HepG2 (cell line): ENCODE results near the gene MPI.

ENCODE experiments used
- BRCA1 ChIP-seq: sonication (generic); formaldehyde crosslinking; IDR thresholded peaks from 2 replicates; pipeline ENCODE4 v1.4.0; 2020; ENCODE audit warnings: missing genetic modification reagents
- POLR2A ChIP-seq, 2 experiments: IDR thresholded peaks; 2 replicates each; pipeline ENCODE4 v1.6.1; 2011; ENCODE audit warnings: low read depth in 2 of 2, low read length in 2 of 2, mild to moderate bottlenecking in 1 of 2, moderate library complexity in 1 of 2; ENCODE audit not compliant: insufficient read depth in 1 of 2
- SP5 ChIP-seq: IDR thresholded peaks from 2 replicates; pipeline ENCODE4 v1.6.1; 2016; ENCODE audit warnings: low read depth, borderline replicate concordance
- ZNF605 ChIP-seq: sonication (generic); formaldehyde crosslinking; IDR thresholded peaks from 2 replicates; pipeline ENCODE4 v1.8.0; 2022; ENCODE audit warnings: mild to moderate bottlenecking, missing genetic modification reagents
- ZNF790 ChIP-seq: sonication (generic); formaldehyde crosslinking; IDR thresholded peaks from 2 replicates; pipeline ENCODE4 v1.8.0; 2022; ENCODE audit warnings: missing genetic modification reagents, mild to moderate bottlenecking, borderline replicate concordance
- TF ChIP-seq, protein P1 (sequence below): sonication (generic); formaldehyde crosslinking; IDR thresholded peaks from 2 replicates; pipeline ENCODE4 v1.5.0; 2020; ENCODE audit warnings: mild to moderate bottlenecking, missing genetic modification reagents, moderate library complexity
- TF ChIP-seq, protein P2 (sequence below): sonication (generic); formaldehyde crosslinking; IDR thresholded peaks from 2 replicates; pipeline ENCODE4 v1.9.0; 2021; ENCODE audit warnings: missing genetic modification reagents, borderline replicate concordance

DNA sequence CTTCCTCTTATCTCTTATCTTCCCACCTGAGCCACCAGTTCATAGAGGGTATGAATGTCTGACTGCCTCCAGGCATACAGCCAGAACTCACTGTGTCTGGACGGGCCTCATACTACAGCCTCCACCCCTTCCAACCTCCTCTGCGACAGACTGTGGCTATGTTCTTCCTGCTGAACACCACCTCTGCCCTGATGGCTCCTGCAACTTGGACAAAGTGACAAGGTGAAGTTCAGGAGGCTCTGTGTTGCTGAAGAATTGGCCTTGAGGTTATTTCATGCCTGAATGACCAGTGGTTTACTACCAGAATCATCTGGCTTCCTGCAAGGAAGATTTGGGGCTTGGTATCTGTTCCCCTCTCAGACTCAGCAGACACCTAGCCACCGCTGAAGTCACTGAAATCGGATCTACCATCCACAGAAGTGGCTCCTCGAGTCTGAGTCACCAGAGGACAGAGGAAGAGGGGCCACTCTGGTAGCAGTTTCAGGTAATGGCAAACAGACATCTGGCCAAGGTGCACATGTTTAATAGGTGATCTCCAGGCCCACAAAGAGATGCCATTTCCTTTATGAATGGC, 32.7 kb upstream of the MPI start:
- no peak for TF ChIP-seq BRCA1
- TF ChIP-seq ZNF605 (CRISPR knock-in tag) = no peak
- TF ChIP-seq, protein P1, sequence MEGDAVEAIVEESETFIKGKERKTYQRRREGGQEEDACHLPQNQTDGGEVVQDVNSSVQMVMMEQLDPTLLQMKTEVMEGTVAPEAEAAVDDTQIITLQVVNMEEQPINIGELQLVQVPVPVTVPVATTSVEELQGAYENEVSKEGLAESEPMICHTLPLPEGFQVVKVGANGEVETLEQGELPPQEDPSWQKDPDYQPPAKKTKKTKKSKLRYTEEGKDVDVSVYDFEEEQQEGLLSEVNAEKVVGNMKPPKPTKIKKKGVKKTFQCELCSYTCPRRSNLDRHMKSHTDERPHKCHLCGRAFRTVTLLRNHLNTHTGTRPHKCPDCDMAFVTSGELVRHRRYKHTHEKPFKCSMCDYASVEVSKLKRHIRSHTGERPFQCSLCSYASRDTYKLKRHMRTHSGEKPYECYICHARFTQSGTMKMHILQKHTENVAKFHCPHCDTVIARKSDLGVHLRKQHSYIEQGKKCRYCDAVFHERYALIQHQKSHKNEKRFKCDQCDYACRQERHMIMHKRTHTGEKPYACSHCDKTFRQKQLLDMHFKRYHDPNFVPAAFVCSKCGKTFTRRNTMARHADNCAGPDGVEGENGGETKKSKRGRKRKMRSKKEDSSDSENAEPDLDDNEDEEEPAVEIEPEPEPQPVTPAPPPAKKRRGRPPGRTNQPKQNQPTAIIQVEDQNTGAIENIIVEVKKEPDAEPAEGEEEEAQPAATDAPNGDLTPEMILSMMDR (CRISPR knock-in tag) = no peak
- no peak for TF ChIP-seq SP5 (CRISPR knock-in tag)
- TF ChIP-seq, protein P2, sequence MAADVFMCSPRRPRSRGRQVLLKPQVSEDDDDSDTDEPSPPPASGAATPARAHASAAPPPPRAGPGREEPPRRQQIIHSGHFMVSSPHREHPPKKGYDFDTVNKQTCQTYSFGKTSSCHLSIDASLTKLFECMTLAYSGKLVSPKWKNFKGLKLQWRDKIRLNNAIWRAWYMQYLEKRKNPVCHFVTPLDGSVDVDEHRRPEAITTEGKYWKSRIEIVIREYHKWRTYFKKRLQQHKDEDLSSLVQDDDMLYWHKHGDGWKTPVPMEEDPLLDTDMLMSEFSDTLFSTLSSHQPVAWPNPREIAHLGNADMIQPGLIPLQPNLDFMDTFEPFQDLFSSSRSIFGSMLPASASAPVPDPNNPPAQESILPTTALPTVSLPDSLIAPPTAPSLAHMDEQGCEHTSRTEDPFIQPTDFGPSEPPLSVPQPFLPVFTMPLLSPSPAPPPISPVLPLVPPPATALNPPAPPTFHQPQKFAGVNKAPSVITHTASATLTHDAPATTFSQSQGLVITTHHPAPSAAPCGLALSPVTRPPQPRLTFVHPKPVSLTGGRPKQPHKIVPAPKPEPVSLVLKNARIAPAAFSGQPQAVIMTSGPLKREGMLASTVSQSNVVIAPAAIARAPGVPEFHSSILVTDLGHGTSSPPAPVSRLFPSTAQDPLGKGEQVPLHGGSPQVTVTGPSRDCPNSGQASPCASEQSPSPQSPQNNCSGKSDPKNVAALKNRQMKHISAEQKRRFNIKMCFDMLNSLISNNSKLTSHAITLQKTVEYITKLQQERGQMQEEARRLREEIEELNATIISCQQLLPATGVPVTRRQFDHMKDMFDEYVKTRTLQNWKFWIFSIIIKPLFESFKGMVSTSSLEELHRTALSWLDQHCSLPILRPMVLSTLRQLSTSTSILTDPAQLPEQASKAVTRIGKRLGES (CRISPR knock-in tag) = no peak
- TF ChIP-seq ZNF790 (CRISPR knock-in tag) = no peak
- TF ChIP-seq POLR2A (IDR thresholded peaks at IDR 0.05; ENCODE audit: insufficient read depth in 1 of 2, low read depth in 2 of 2, low read length in 2 of 2) = no peak
